ENCODE data around the gene RBM20. TPM values are rescaled to one million over a fixed set of nuclear protein-coding genes. Genes with fewer than 3 reads are reported as not detected.

RBM20 gene
- total RNA-seq, 1 donor from 2014 or later = 1.0 TPM

DNA sequence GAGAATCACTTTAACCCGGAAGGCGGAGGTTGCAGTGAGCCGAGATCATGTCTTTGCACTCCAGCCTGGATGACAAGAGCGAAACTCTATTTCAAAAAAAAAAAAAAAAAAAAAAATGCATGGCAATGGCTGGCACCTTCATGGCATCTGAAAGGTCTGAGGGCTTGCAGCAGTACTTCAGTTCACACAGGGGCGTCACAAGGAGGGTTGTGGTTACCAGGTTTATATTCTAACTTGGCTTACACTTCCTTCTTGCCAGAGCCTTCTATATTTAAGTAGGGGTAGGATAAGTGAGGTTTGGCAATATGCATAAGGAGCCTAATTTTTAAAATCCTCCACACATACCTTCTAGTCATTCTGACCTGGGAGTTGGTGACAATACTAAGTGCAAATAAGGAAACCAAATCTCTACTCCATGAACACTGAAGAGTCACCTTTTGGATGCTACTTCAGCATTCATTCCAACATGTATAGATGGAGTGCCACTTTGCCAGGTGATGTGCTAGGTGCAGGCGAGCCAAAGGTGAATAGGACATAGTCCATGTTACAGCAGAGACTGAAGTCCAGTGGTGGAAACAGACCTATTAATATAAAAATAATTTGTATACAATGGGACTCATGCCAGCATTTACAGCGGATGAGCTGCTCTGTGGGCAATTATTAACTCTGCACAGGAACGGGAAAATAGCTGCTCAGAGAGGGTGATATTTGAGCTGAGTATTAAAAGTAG is 169.8 kb downstream of the RBM20 start:
- Mint-ChIP-seq H3K27me3 (ENCODE audit: unreplicated experiment) (peaks cover 2% of the 10 kb centered on the region), H3K27ac (ENCODE audit: unreplicated experiment) (no peak overlapping the region), H3K9me3 (ENCODE audit: unreplicated experiment) (no peaks in the 10 kb centered on the region), H3K36me3 (ENCODE audit: low read depth, unreplicated experiment) (no peaks in the 10 kb centered on the region), H3K4me3 (ENCODE audit: unreplicated experiment) (no peak overlapping the region), H3K4me1 (ENCODE audit: unreplicated experiment) (peaks cover 6% of the 10 kb centered on the region)
- no peak for TF ChIP-seq CTCF (IDR thresholded peaks at IDR 0.05; ENCODE audit: unreplicated experiment)
- DNase-seq (ENCODE audit: low spot score) = no peak

GRCh38 chr10:110815354-110816004 is 171.3 kb downstream of the RBM20 start:
- H3K27me3 Mint-ChIP-seq (ENCODE audit: unreplicated experiment) = peaks cover 2% of the 10 kb centered on the region

GRCh38 chr10:110817614-110818013 is 173.5 kb downstream of the RBM20 start:
- no peaks in the 10 kb centered on the region for H3K9me3 Mint-ChIP-seq (ENCODE audit: unreplicated experiment)
- TF ChIP-seq CTCF (IDR thresholded peaks at IDR 0.05; ENCODE audit: unreplicated experiment) = no peak
- no peak overlapping the region for H3K4me3 Mint-ChIP-seq (ENCODE audit: unreplicated experiment)
- H3K27me3 Mint-ChIP-seq (ENCODE audit: unreplicated experiment) = peaks cover 2% of the 10 kb centered on the region
- H3K27ac Mint-ChIP-seq (ENCODE audit: unreplicated experiment) = no peak overlapping the region
- no peak for DNase-seq (ENCODE audit: low spot score)
- H3K36me3 Mint-ChIP-seq (ENCODE audit: low read depth, unreplicated experiment) = no peaks in the 10 kb centered on the region
- H3K4me1 Mint-ChIP-seq (ENCODE audit: unreplicated experiment) = peaks cover 16% of the 10 kb centered on the region

More at GRCh38 chr10:110815354-110816004, 171.3 kb downstream of the RBM20 start:
- Mint-ChIP-seq H3K4me1 (ENCODE audit: unreplicated experiment) (peaks cover 6% of the 10 kb centered on the region), H3K4me3 (ENCODE audit: unreplicated experiment) (no peak overlapping the region), H3K27ac (ENCODE audit: unreplicated experiment) (no peak overlapping the region), H3K36me3 (ENCODE audit: low read depth, unreplicated experiment) (no peaks in the 10 kb centered on the region), H3K9me3 (ENCODE audit: unreplicated experiment) (no peaks in the 10 kb centered on the region)
- no peak for DNase-seq (ENCODE audit: low spot score)
- TF ChIP-seq CTCF (IDR thresholded peaks at IDR 0.05; ENCODE audit: unreplicated experiment) = no peak

DNA sequence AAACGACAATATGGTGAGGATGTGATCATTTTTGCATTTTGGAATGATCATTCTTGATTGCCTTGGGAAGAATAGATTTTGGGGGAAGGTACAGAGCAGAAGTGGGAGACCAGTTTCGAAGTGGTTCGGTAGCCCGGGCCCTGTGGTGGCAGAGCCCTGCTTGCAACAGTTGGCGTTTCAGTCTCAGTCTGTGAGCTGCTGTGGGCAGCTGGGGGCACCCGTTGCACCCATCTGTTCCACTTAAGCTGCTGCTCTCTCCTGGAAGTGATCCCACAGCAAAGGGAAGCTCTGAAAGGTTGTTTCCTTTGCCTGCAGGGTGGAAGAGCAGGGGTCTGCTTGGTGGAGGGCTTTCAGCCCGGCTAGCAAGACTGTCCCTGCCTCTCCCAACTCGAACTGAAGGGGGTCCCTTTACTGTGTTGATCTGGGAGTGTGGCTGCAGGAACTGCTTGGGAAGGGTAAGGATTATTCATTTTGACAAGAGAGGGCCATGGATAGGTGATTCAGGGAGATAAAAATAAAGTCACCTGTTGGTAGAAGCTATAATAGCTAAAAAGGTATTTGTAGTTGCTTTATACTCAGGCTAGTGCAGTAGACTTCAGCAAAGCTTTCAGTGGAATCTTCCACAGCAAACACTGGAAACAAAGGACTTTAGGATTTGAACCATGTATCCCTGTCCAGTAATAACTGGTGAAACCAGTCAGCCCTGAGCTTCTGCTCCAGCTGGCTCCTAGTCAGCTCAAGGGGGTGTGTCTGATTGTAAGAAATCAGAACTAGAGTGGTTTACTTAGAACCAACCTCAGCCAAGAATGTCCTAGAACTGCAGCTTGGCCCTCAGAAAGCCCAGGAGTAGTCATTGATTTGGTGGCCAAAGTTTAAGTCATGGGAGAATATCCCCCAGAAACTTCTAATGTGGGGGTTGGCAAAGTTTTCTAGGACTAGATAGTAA is 174.4 kb downstream of the RBM20 start:
- H3K36me3 Mint-ChIP-seq (ENCODE audit: low read depth, unreplicated experiment) = no peaks in the 10 kb centered on the region
- no peak for DNase-seq (ENCODE audit: low spot score)
- peaks cover 22% of the 10 kb centered on the region for H3K4me1 Mint-ChIP-seq (ENCODE audit: unreplicated experiment)
- peaks cover 2% of the 10 kb centered on the region for H3K27me3 Mint-ChIP-seq (ENCODE audit: unreplicated experiment)
- H3K9me3 Mint-ChIP-seq (ENCODE audit: unreplicated experiment) = no peaks in the 10 kb centered on the region
- no peak overlapping the region for H3K4me3 Mint-ChIP-seq (ENCODE audit: unreplicated experiment)
- H3K27ac Mint-ChIP-seq (ENCODE audit: unreplicated experiment) = no peak overlapping the region
- no peak for TF ChIP-seq CTCF (IDR thresholded peaks at IDR 0.05; ENCODE audit: unreplicated experiment)
